Transverse colon (tissue), 4 donors: ENCODE data around the gene GJC1. TPM values are rescaled to one million over a fixed set of nuclear protein-coding genes. Genes with fewer than 3 reads are reported as not detected.

Source experiments
- DNase-seq: peaks from one replicate; pipeline ENCODE4 v3.0.0-alpha.2; 2019
- H3K27ac ChIP-seq, 4 donors: fragments of 200-600 bp; sonication (generic); 2 replicates each; pipeline ENCODE4 v1.5.1; 2016 to 2018; ENCODE audit warnings: inconsistent platforms in 4 of 4
- H3K27me3 ChIP-seq: fragments of 200-600 bp; sonication (generic); 2 replicates; pipeline ENCODE4 v1.5.1; 2017; ENCODE audit warnings: inconsistent platforms
- H3K36me3 ChIP-seq, 4 donors: fragments of 200-600 bp; sonication (generic); 2 replicates each; pipeline ENCODE4 v1.5.1; 2017 to 2019; ENCODE audit warnings: inconsistent platforms in 4 of 4
- H3K4me1 ChIP-seq, 4 donors: fragments of 200-600 bp; sonication (generic); 2 replicates each; pipeline ENCODE4 v1.5.1; 2017 to 2020; ENCODE audit warnings: inconsistent platforms in 4 of 4
- H3K4me3 ChIP-seq, 4 donors: fragments of 200-600 bp; sonication (generic); 1 replicate in 1 of 4; 2 replicates in 3 of 4; pipeline versions ENCODE4 v1.5.1 to v1.6.1; 2017 to 2019; ENCODE audit warnings: inconsistent platforms in 4 of 4
- H3K9me3 ChIP-seq, 2 donors: fragments of 200-600 bp; sonication (generic); 2 replicates each; pipeline ENCODE4 v1.5.1; 2017 to 2019; ENCODE audit warnings: inconsistent platforms in 2 of 2
- EP300 ChIP-seq: sonication (generic); formaldehyde crosslinking; IDR thresholded peaks from one replicate; pipeline ENCODE4 v1.6.1; 2017; ENCODE audit warnings: antibody characterized with exemption, low read depth
- POLR2A ChIP-seq: fragments of 450-650 bp; IDR thresholded peaks from one replicate; pipeline ENCODE4 v1.6.1; 2016; ENCODE audit warnings: antibody characterized with exemption, mild to moderate bottlenecking, moderate library complexity
- POLR2AphosphoS5 ChIP-seq, 3 donors: sonication (generic); formaldehyde crosslinking; IDR thresholded peaks; one replicate each; pipeline ENCODE4 v1.6.1; 2016; ENCODE audit warnings: antibody characterized with exemption in 3 of 3
- WGBS, 2 donors: methylation state at CpG; one replicate each; pipeline ENCODE4 v1.1.5; 2018; ENCODE audit warnings: low coverage in 1 of 2; 5-methylcytosine and 5-hydroxymethylcytosine counted together
- in situ Hi-C, 4 donors: fragments of 200-750 bp; cut with MboI; loops; one replicate each; pipeline versions ENCODE4 v1.15.0 to v1.15.1; 2017; ENCODE audit warnings: low sequenced_read_pairs in 3 of 4, low pct_ligation_motif_present in 1 of 4, low pct_unique_long_range_greater_than_20kb in 1 of 4
- intact Hi-C: fragments of 100-400 bp; cut with DNase I; formaldehyde crosslinking; loops from one replicate; pipeline ENCODE4 v1.15.1; 2023; ENCODE audit warnings: low total_unique reads
- total RNA-seq, 4 donors: library from RNA; depleted of rRNA; stranded (reverse); fragments of >200 nt; gene quantifications; one replicate each; pipeline ENCODE4 v1.1.0, GENCODE V29; 2016
- TF ChIP-seq, protein P1 (sequence below), 5 experiments: fragments of 200-600 bp in 3 of 5; fragments of 450-650 bp in 2 of 5; sonication (generic) in 3 of 5; IDR thresholded peaks; 1 replicate in 2 of 5; 2 replicates in 3 of 5; pipeline ENCODE4 v1.5.1; 2016 to 2017; ENCODE audit warnings: antibody characterized with exemption in 5 of 5, inconsistent platforms in 3 of 5, mild to moderate bottlenecking in 2 of 5, moderate library complexity in 1 of 5

Gene GJC1
- total RNA-seq, 4 donors from 2014 or later = 12.0 to 18.7 (median 14.7) TPM

DNA sequence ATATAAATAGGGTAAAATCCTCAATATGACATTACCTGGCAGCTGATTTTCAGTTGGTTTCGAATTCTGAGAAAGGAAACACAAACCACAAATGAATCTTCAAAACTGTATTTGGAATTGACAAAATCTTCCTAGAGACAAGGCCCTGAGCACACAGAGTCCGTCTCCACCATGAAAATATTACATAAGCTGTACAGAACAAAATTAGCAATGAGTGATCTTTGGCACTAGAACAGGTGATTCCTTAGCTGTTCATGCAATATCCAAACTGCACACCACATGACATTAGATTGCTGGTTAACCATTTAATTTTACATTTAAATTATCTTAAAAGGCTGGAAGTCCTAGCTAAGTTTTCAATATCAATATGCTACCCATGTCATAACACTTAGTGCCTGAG is 31.7 kb downstream of the GJC1 start:
- WGBS, 2 donors = 56 to 60% methylated on average over 2 of the region's 2 CpGs
- no peak for DNase-seq
- intact Hi-C loops = no loop called here
- in situ Hi-C loops = no loop called here
- H3K4me3 ChIP-seq = no peak overlapping the region
- no peaks in the 10 kb centered on the region for H3K9me3 ChIP-seq
- H3K27ac ChIP-seq = peak overlapping the region; percentile 70 to 85 (median 78)
- H3K36me3 ChIP-seq = no peaks in the 10 kb centered on the region
- H3K27me3 ChIP-seq = no peaks in the 10 kb centered on the region
- no peak for TF ChIP-seq POLR2A
- TF ChIP-seq POLR2AphosphoS5 (IDR thresholded peaks at IDR 0.05) = no peak
- TF ChIP-seq, protein P1, sequence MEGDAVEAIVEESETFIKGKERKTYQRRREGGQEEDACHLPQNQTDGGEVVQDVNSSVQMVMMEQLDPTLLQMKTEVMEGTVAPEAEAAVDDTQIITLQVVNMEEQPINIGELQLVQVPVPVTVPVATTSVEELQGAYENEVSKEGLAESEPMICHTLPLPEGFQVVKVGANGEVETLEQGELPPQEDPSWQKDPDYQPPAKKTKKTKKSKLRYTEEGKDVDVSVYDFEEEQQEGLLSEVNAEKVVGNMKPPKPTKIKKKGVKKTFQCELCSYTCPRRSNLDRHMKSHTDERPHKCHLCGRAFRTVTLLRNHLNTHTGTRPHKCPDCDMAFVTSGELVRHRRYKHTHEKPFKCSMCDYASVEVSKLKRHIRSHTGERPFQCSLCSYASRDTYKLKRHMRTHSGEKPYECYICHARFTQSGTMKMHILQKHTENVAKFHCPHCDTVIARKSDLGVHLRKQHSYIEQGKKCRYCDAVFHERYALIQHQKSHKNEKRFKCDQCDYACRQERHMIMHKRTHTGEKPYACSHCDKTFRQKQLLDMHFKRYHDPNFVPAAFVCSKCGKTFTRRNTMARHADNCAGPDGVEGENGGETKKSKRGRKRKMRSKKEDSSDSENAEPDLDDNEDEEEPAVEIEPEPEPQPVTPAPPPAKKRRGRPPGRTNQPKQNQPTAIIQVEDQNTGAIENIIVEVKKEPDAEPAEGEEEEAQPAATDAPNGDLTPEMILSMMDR (IDR thresholded peaks at IDR 0.05) = no peak
- no peak for TF ChIP-seq EP300
- peaks cover 0 to 24% (median 4%) of the 10 kb centered on the region in 4 donors for H3K4me1 ChIP-seq

DNA sequence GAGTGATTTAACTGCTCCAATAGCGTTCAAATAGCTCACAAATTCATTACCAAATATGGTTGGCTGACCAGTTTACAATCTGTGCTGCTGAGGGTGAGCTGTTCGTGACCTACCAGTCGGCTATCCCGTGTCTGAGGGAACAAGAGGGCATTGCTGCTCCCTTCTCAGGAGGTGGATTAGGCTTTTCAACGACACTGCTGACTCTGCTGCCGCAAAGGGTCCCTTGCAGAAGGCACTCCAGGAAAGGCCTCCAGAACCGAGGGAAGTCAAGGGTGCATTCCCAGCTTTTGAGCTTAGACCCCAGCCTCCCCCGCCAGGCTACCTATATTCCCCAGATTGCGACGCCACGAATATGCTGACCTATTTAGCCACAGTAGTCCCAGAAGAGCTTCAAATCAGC is 32.3 kb downstream of the GJC1 start:
- H3K27me3 ChIP-seq = no peaks in the 10 kb centered on the region
- H3K27ac ChIP-seq = peak overlapping the region; percentile 70 to 85 (median 78)
- WGBS, 2 donors = 74 to 78% methylated on average over 3 to 11 of the region's 11 CpGs
- no peak overlapping the region for H3K4me3 ChIP-seq
- peaks cover 0 to 19% (median 3%) of the 10 kb centered on the region in 4 donors for H3K4me1 ChIP-seq
- TF ChIP-seq POLR2AphosphoS5 (IDR thresholded peaks at IDR 0.05) = peak in 1 of 3 donors; percentile 15
- TF ChIP-seq, protein P1 (IDR thresholded peaks at IDR 0.05) = no peak
- in situ Hi-C loops (no loop called here), intact Hi-C loops (no loop called here)
- no peaks in the 10 kb centered on the region for H3K36me3 ChIP-seq
- H3K9me3 ChIP-seq = no peaks in the 10 kb centered on the region
- DNase-seq = no peak

GRCh38 chr17:44796731-44797130 is 33.4 kb downstream of the GJC1 start:
- in situ Hi-C loops (no loop called here), intact Hi-C loops (no loop called here)
- WGBS, 2 donors = 86 to 88% methylated on average over 9 of the region's 9 CpGs
- Histone ChIP-seq H3K4me1 (peaks cover 0 to 10% (median 2%) of the 10 kb centered on the region in 4 donors), H3K36me3 (no peaks in the 10 kb centered on the region), H3K27ac (peak overlapping the region; percentile 70 to 85 (median 78)), H3K4me3 (no peak overlapping the region), H3K9me3 (no peaks in the 10 kb centered on the region), H3K27me3 (no peaks in the 10 kb centered on the region)
- TF ChIP-seq POLR2A (no peak), POLR2AphosphoS5 (IDR thresholded peaks at IDR 0.05) (no peak), EP300 (no peak)
- TF ChIP-seq, protein P1 (IDR thresholded peaks at IDR 0.05) = no peak
- no peak for DNase-seq

- Histone ChIP-seq H3K27ac (peak overlapping the region; percentile 70 to 85 (median 78)), H3K36me3 (no peaks in the 10 kb centered on the region), H3K9me3 (no peaks in the 10 kb centered on the region), H3K4me1 (peaks cover 0 to 10% (median 2%) of the 10 kb centered on the region in 4 donors), H3K4me3 (no peak overlapping the region), H3K27me3 (no peaks in the 10 kb centered on the region)
- intact Hi-C loops (no loop called here), in situ Hi-C loops (no loop called here)
- DNase-seq = no peak
- 50 to 85% methylated on average over 4 to 10 of the region's 10 CpGs for WGBS, 2 donors
- no peak for TF ChIP-seq EP300
- no peak for TF ChIP-seq POLR2A
- TF ChIP-seq, protein P1 (IDR thresholded peaks at IDR 0.05) = no peak
Measured at GRCh38 chr17:44795928-44796327, 34.2 kb downstream of the GJC1 start.
